RWPE1 (cell line): Measurements from ENCODE around the gene BCKDK.

Experiments
- CTCF ChIA-PET: fragments of 350-600 bp; sonication (Branson Sonifier 250); formaldehyde crosslinking; extraction: SDS; loops from one replicate; lab custom pipeline; 2021; lab: Yijun Ruan, JAX
- POLR2A ChIA-PET: fragments of 400-600 bp; formaldehyde crosslinking; extraction: SDS; loops from one replicate; lab custom pipeline; 2020; ENCODE audit warnings: antibody characterized with exemption; ENCODE audit not compliant: low non-redundant PET; lab: Yijun Ruan, JAX
- DNase-seq: peaks from one replicate; pipeline ENCODE4 v3.0.0; 2012; ENCODE audit warnings: low spot score
- H3K27ac ChIP-seq: fragments of 450-650 bp; 2 replicates; pipeline ENCODE4 v1.5.1; 2017
- CTCF ChIP-seq: fragments of 450-650 bp; conservative IDR thresholded peaks from 2 replicates; pipeline ENCODE4 v1.5.1; 2017; ENCODE audit warnings: low read depth, mild to moderate bottlenecking

BCKDK gene

GRCh38 chr16:31110106-31111034, 2.2 kb downstream of the BCKDK start:
- POLR2A ChIA-PET: no interaction called here
- no peak for DNase-seq
- CTCF ChIA-PET: interaction anchor here (0.6 kb wide), 1 partner anchor 189 kb away, joined by 4 read pairs; no protein-coding TSS in a partner anchor
- peak overlapping the region; percentile 92 for H3K27ac ChIP-seq
- TF ChIP-seq CTCF: no peak

GRCh38 chr16:31111881-31112466, 3.8 kb downstream of the BCKDK start:
- ChIA-PET POLR2A (interaction anchor here (0.6 kb wide), 1 partner anchor 24 kb away, joined by 3 read pairs; the partner anchor contains the start of gene PRSS8), CTCF (no interaction called here)
- DNase-seq: no peak
- H3K27ac ChIP-seq: peak overlapping the region; percentile 92
- TF ChIP-seq CTCF: no peak

- no peak for DNase-seq
- peak overlapping the region; percentile 92 for H3K27ac ChIP-seq
- ChIA-PET POLR2A (no interaction called here), CTCF (interaction anchor here (0.6 kb wide), 1 partner anchor 338 kb away, joined by 5 read pairs; no protein-coding TSS in a partner anchor)
- no peak for TF ChIP-seq CTCF
These were observed 4.5 kb downstream of the BCKDK start for GRCh38 chr16:31112711-31113110.

GRCh38 chr16:31113121-31114120, 5.2 kb downstream of the BCKDK start:
- POLR2A ChIA-PET: no interaction called here
- CTCF ChIA-PET: interaction anchor here (0.6 to 1.1 kb wide), 3 partner anchors 29 to 338 kb away, joined by 3 to 7 read pairs (median 5); no protein-coding TSS in a partner anchor
- DNase-seq: no peak
- peak overlapping the region; percentile 92 for H3K27ac ChIP-seq
- no peak for TF ChIP-seq CTCF

GRCh38 chr16:31114468-31114867, 6.3 kb downstream of the BCKDK start:
- DNase-seq: no peak
- POLR2A ChIA-PET: no interaction called here
- CTCF ChIA-PET: interaction anchor here (0.7 to 1.1 kb wide), 2 partner anchors 28 to 172 kb away, joined by 3 to 7 read pairs; no protein-coding TSS in a partner anchor
- no peak for TF ChIP-seq CTCF
- H3K27ac ChIP-seq: peak overlapping the region; percentile 92
